PC-3 (cell line): Measurements from ENCODE around the gene PRKN. TPM values are rescaled to one million over a fixed set of nuclear protein-coding genes. Genes with fewer than 3 reads are reported as not detected.

Experiments used
- ATAC-seq: fragments of 200-7000 bp; cut with Tn5 transposase; 2 replicates; pipeline ENCODE4 v1.9.1; 2020; ENCODE audit warnings: mild to moderate bottlenecking, moderate library complexity
- BruUV-seq: library from RNA; stranded (reverse); fragments of 400-500 nt; replicated peaks from 2 replicates; lab custom pipeline; 2021; lab: Mats Ljungman, UMichigan
- CTCF ChIA-PET: fragments of 300-600 bp; sonication (Branson Sonifier 250); formaldehyde crosslinking; loops from one replicate; lab custom pipeline; 2022; ENCODE audit warnings: antibody characterized with exemption; lab: Charles Lee
- POLR2A ChIA-PET: fragments of 300-600 bp; sonication (Branson Sonifier 250); formaldehyde crosslinking; loops from one replicate; lab custom pipeline; 2022; ENCODE audit warnings: antibody characterized with exemption; ENCODE audit not compliant: unreplicated experiment; lab: Charles Lee
- DNase-seq: peaks from one replicate; pipeline ENCODE4 v3.0.0-alpha.2; 2015
- H2AFZ ChIP-seq: fragments of 300-600 bp; sonication (generic); 2 replicates; pipeline ENCODE4 v1.6.0; 2016; ENCODE audit warnings: antibody characterized with exemption, low read length
- H3F3A ChIP-seq: fragments of 300-600 bp; sonication (generic); one replicate; pipeline ENCODE4 v1.6.0; 2017; ENCODE audit warnings: antibody characterized with exemption, low read length, control low read depth, mild to moderate bottlenecking; ENCODE audit not compliant: unreplicated experiment
- H3K27ac ChIP-seq: fragments of 300-600 bp; sonication (generic); 2 replicates; pipeline ENCODE4 v1.5.1; 2016; ENCODE audit warnings: mild to moderate bottlenecking, low read length
- H3K27me3 ChIP-seq: fragments of 300-600 bp; sonication (generic); 2 replicates; pipeline ENCODE4 v1.6.1; 2016; ENCODE audit warnings: low read length, mixed read lengths
- H3K36me3 ChIP-seq: fragments of 300-600 bp; sonication (generic); 2 replicates; pipeline ENCODE4 v1.6.1; 2016; ENCODE audit warnings: low read depth, mixed run types, low read length, mixed read lengths
- H3K4me1 ChIP-seq: fragments of 300-600 bp; sonication (generic); 2 replicates; pipeline ENCODE4 v1.5.1; 2016; ENCODE audit warnings: low read length; ENCODE audit not compliant: insufficient read depth
- H3K4me2 ChIP-seq: fragments of 300-600 bp; sonication (generic); 2 replicates; pipeline ENCODE4 v1.6.0; 2016; ENCODE audit warnings: low read length
- H3K4me3 ChIP-seq: fragments of 300-600 bp; sonication (generic); 2 replicates; pipeline ENCODE4 v1.5.1; 2016; ENCODE audit warnings: mild to moderate bottlenecking, low read length, mixed read lengths
- H3K79me2 ChIP-seq: fragments of 300-600 bp; sonication (generic); 2 replicates; pipeline ENCODE4 v1.6.1; 2017; ENCODE audit warnings: low read length, mixed read lengths
- H3K9ac ChIP-seq: fragments of 300-600 bp; sonication (generic); 2 replicates; pipeline ENCODE4 v1.6.0; 2016; ENCODE audit warnings: mild to moderate bottlenecking, low read length
- H3K9me2 ChIP-seq: fragments of 300-600 bp; sonication (generic); replicated peaks from 2 replicates; pipeline ENCODE4 v1.6.1; 2016; ENCODE audit warnings: mixed run types, low read length, mixed read lengths
- H3K9me3 ChIP-seq: fragments of 300-600 bp; sonication (generic); 2 replicates; pipeline ENCODE4 v1.6.1; 2016; ENCODE audit warnings: low read length, mixed read lengths
- H4K20me1 ChIP-seq: fragments of 300-600 bp; sonication (generic); 2 replicates; pipeline ENCODE4 v1.6.1; 2016; ENCODE audit warnings: low read length, mixed read lengths
- EZH2 ChIP-seq: fragments of 300-600 bp; sonication (generic); IDR thresholded peaks from one replicate; pipeline ENCODE4 v1.6.1; 2017; ENCODE audit warnings: antibody characterized with exemption, mild to moderate bottlenecking, low read length; ENCODE audit not compliant: unreplicated experiment
- EZH2phosphoT487 ChIP-seq: fragments of 300-600 bp; sonication (generic); IDR thresholded peaks from 2 replicates; pipeline ENCODE4 v1.6.1; 2018; ENCODE audit warnings: mild to moderate bottlenecking, antibody characterized with exemption, low read length, borderline replicate concordance
- intact Hi-C: fragments of 100-400 bp; cut with micrococcal nuclease; formaldehyde crosslinking; loops from 2 replicates; pipeline ENCODE4 v1.9.0; 2023
- total RNA-seq: library from RNA; depleted of rRNA; stranded (reverse); fragments of >200 nt; gene quantifications from 2 replicates; pipeline ENCODE4 v1.2.3, GENCODE V29; 2014
- TF ChIP-seq, protein P1 (sequence below): fragments of 300-600 bp; sonication (generic); conservative IDR thresholded peaks from 2 replicates; pipeline ENCODE4 v1.5.1; 2017; ENCODE audit warnings: antibody characterized with exemption, low read depth, mild to moderate bottlenecking, low read length

Gene PRKN
- total RNA-seq, 1 experiment from 2014 or later: not detected

DNA sequence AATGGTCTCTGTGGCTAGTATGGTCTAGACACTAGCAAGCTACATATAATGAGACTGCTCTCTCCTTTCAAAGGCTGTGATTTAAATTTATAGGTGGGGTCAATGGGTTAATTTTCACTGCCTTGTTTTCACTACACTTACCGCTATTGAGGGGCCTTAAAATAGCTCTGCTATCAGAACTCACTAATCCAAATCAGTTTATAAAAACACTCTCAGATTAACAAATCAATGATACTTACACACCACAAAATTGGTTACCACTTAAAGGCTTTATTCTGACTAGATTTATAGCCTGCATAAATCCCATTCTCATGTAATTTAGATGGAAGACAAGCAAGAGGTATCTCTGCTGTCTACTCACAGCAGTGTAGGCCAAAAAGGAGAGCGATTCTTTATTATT lies 1140.7 kb downstream of the PRKN start:
- H3K36me3 ChIP-seq: no peaks in the 10 kb centered on the region
- H4K20me1 ChIP-seq: no peaks in the 10 kb centered on the region
- no peaks in the 10 kb centered on the region for H3F3A ChIP-seq
- no peak for DNase-seq
- ChIA-PET CTCF (no interaction called here), POLR2A (no interaction called here)
- H3K4me3 ChIP-seq: no peak overlapping the region
- peaks cover 46% of the 10 kb centered on the region for H3K27me3 ChIP-seq
- no peak overlapping the region for H3K4me2 ChIP-seq
- no peaks in the 10 kb centered on the region for H3K9me2 ChIP-seq
- no peak for ATAC-seq
- H2AFZ ChIP-seq: no peak overlapping the region
- no TSS peak for BruUV-seq
- no peak overlapping the region for H3K9ac ChIP-seq
- intact Hi-C loops: no loop called here
- H3K9me3 ChIP-seq: no peaks in the 10 kb centered on the region
- H3K27ac ChIP-seq: no peak overlapping the region
- no peaks in the 10 kb centered on the region for H3K4me1 ChIP-seq
- TF ChIP-seq, protein P1, sequence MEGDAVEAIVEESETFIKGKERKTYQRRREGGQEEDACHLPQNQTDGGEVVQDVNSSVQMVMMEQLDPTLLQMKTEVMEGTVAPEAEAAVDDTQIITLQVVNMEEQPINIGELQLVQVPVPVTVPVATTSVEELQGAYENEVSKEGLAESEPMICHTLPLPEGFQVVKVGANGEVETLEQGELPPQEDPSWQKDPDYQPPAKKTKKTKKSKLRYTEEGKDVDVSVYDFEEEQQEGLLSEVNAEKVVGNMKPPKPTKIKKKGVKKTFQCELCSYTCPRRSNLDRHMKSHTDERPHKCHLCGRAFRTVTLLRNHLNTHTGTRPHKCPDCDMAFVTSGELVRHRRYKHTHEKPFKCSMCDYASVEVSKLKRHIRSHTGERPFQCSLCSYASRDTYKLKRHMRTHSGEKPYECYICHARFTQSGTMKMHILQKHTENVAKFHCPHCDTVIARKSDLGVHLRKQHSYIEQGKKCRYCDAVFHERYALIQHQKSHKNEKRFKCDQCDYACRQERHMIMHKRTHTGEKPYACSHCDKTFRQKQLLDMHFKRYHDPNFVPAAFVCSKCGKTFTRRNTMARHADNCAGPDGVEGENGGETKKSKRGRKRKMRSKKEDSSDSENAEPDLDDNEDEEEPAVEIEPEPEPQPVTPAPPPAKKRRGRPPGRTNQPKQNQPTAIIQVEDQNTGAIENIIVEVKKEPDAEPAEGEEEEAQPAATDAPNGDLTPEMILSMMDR: no peak
- TF ChIP-seq EZH2: no peak
- no peak for TF ChIP-seq EZH2phosphoT487
- H3K79me2 ChIP-seq: no peaks in the 10 kb centered on the region

DNA sequence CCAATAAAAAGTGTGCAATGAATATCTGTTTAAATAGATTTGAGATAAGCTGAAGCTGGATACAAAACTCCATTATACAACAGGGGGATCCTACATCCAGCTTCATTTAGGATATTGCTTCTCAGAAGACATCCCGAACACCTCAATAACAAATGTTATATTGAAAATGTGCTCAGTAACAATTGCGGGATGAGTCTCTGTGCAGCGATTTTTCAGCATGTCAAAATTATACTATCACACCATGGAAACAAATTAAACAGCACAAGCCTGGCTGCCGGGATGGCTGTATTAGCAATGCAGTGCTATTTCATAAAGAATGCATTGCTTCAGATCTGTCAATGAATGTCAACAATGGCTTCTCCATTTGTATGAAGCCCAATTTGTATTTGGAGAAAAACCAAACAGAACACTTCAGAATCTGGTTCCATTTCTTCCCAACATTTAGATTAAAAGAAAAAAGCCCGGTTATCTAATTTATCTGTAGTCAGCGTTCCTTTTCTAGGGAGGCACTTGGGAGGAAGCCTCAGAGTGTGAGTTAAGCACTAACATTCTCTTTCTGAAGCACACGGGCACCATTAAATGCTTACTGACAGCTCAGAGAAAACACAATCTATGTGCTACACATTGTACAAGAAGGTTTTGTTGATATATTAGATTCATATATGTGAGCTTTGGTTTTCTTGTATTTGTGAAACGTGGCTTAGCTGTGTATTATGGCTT lies 1142.8 kb downstream of the PRKN start:
- ChIA-PET POLR2A (no interaction called here), CTCF (no interaction called here)
- ATAC-seq (no peak), DNase-seq (no peak)
- Histone ChIP-seq H3K79me2 (no peaks in the 10 kb centered on the region), H3K27me3 (peaks cover 47% of the 10 kb centered on the region), H3K36me3 (no peaks in the 10 kb centered on the region), H3K9me2 (no peaks in the 10 kb centered on the region), H3F3A (no peaks in the 10 kb centered on the region), H3K4me2 (no peak overlapping the region), H2AFZ (no peak overlapping the region), H3K9me3 (no peaks in the 10 kb centered on the region), H3K4me3 (no peak overlapping the region), H3K9ac (no peak overlapping the region), H4K20me1 (no peaks in the 10 kb centered on the region), H3K4me1 (no peaks in the 10 kb centered on the region), H3K27ac (no peak overlapping the region)
- intact Hi-C loops: no loop called here
- BruUV-seq: no TSS peak
- TF ChIP-seq EZH2 (no peak), EZH2phosphoT487 (no peak)
- TF ChIP-seq, protein P1: no peak

- intact Hi-C loops: no loop called here
- ChIA-PET POLR2A (no interaction called here), CTCF (no interaction called here)
- H3K79me2 ChIP-seq: no peaks in the 10 kb centered on the region
- H3K27me3 ChIP-seq: peaks cover 53% of the 10 kb centered on the region
- no TSS peak for BruUV-seq
- no peak overlapping the region for H2AFZ ChIP-seq
- H3K27ac ChIP-seq: no peak overlapping the region
- H4K20me1 ChIP-seq: no peaks in the 10 kb centered on the region
- H3K9ac ChIP-seq: no peak overlapping the region
- H3K4me3 ChIP-seq: no peak overlapping the region
- no peak overlapping the region for H3K4me2 ChIP-seq
- ATAC-seq (no peak), DNase-seq (peak; percentile 29)
- TF ChIP-seq, protein P1: no peak
- no peak for TF ChIP-seq EZH2phosphoT487
- no peak for TF ChIP-seq EZH2
- no peaks in the 10 kb centered on the region for H3F3A ChIP-seq
- no peaks in the 10 kb centered on the region for H3K9me2 ChIP-seq
- no peaks in the 10 kb centered on the region for H3K9me3 ChIP-seq
- H3K4me1 ChIP-seq: no peaks in the 10 kb centered on the region
- no peaks in the 10 kb centered on the region for H3K36me3 ChIP-seq
Measured at GRCh38 chr6:161584051-161584450, 1143.5 kb downstream of the PRKN start.
